GM23338 (cell line): Measurements from ENCODE around the gene OR52W1. TPM values are rescaled to one million over a fixed set of nuclear protein-coding genes. Genes with fewer than 3 reads are reported as not detected.

Experiments
- ATAC-seq: fragments of 200-7000 bp; cut with Tn5 transposase; 3 replicates; pipeline ENCODE4 v1.9.1; 2020
- DNase-seq: peaks from one replicate; pipeline ENCODE4 v3.0.0-alpha.2; 2015; ENCODE audit warnings: low spot score
- H2AFZ ChIP-seq: fragments of 200-600 bp; sonication (generic); 2 replicates; pipeline ENCODE4 v1.8.0; 2016; ENCODE audit warnings: antibody characterized with exemption, mild to moderate bottlenecking, moderate library complexity
- H3F3A ChIP-seq: fragments of 200-600 bp; sonication (generic); replicated peaks from 2 replicates; pipeline ENCODE4 v1.8.0; 2017; ENCODE audit warnings: antibody characterized with exemption, mixed run types, low read depth
- H3K27ac ChIP-seq: fragments of 200-600 bp; sonication (generic); 2 replicates; pipeline ENCODE4 v1.6.1; 2016; ENCODE audit warnings: low read depth
- H3K27me3 ChIP-seq: fragments of 200-600 bp; sonication (generic); 2 replicates; pipeline ENCODE4 v1.8.0; 2016; ENCODE audit warnings: mild to moderate bottlenecking, mixed run types, moderate library complexity; ENCODE audit not compliant: insufficient read depth
- H3K36me3 ChIP-seq: fragments of 200-600 bp; sonication (generic); 2 replicates; pipeline ENCODE4 v1.8.0; 2016; ENCODE audit warnings: mild to moderate bottlenecking; ENCODE audit not compliant: insufficient read depth
- H3K4me1 ChIP-seq: fragments of 200-600 bp; sonication (generic); 2 replicates; pipeline ENCODE4 v1.8.0; 2016; ENCODE audit warnings: mild to moderate bottlenecking, moderate library complexity; ENCODE audit not compliant: insufficient read depth
- H3K4me2 ChIP-seq: fragments of 200-600 bp; sonication (generic); 2 replicates; pipeline ENCODE4 v1.7.1; 2017; ENCODE audit warnings: mixed run types
- H3K4me3 ChIP-seq: fragments of 200-600 bp; sonication (generic); 2 replicates; pipeline ENCODE4 v1.6.1; 2016; ENCODE audit warnings: mixed run types
- H3K79me2 ChIP-seq: fragments of 200-600 bp; sonication (generic); replicated peaks from 2 replicates; pipeline ENCODE4 v1.8.0; 2017; ENCODE audit warnings: mild to moderate bottlenecking; ENCODE audit not compliant: insufficient read depth
- H3K9me2 ChIP-seq: fragments of 200-600 bp; sonication (generic); 2 replicates; pipeline ENCODE4 v1.8.0; 2017; ENCODE audit not compliant: insufficient read depth
- H4K20me1 ChIP-seq: fragments of 200-600 bp; sonication (generic); replicated peaks from 2 replicates; pipeline ENCODE4 v1.8.0; 2017; ENCODE audit warnings: mild to moderate bottlenecking; ENCODE audit not compliant: insufficient read depth
- H3K27ac Mint-ChIP-seq: 2 replicates; pipeline ENCODE4 v1.8.0; 2020; ENCODE audit warnings: inconsistent platforms, mild to moderate bottlenecking, moderate library complexity, mixed read lengths
- H3K27me3 Mint-ChIP-seq: 3 replicates; pipeline ENCODE4 v1.8.0; 2022; ENCODE audit warnings: low read depth, mild to moderate bottlenecking, moderate library complexity, mixed read lengths, inconsistent platforms; ENCODE audit not compliant: insufficient read depth, poor library complexity
- H3K36me3 Mint-ChIP-seq: 3 replicates; pipeline ENCODE4 v1.8.0; 2021; ENCODE audit warnings: low read depth, mild to moderate bottlenecking, inconsistent platforms, moderate library complexity, mixed read lengths
- H3K4me1 Mint-ChIP-seq: 3 replicates; pipeline ENCODE4 v1.8.0; 2020; ENCODE audit warnings: mild to moderate bottlenecking, inconsistent platforms, mixed read lengths
- H3K4me3 Mint-ChIP-seq: 3 replicates; pipeline ENCODE4 v1.8.0; 2021; ENCODE audit warnings: moderate library complexity, mild to moderate bottlenecking, inconsistent platforms, mixed read lengths
- H3K9me3 Mint-ChIP-seq: 3 replicates; pipeline ENCODE4 v1.8.0; 2020; ENCODE audit warnings: moderate library complexity, mild to moderate bottlenecking, inconsistent platforms, mixed read lengths
- CREB1 ChIP-seq: fragments of 250-450 bp; sonication (Bioruptor Pico); IDR thresholded peaks from 2 replicates; pipeline ENCODE4 v1.5.0; 2020; ENCODE audit warnings: low read depth, mild to moderate bottlenecking, moderate library complexity
- CTCF ChIP-seq, 2 experiments: fragments of 200-600 bp in 1 of 2; sonication (generic) in 1 of 2; conservative IDR thresholded peaks; 2 replicates each; pipeline versions ENCODE4 v1.5.1 to v1.6.1; 2016 to 2017; ENCODE audit warnings: antibody characterized with exemption in 2 of 2, low read depth in 2 of 2, mild to moderate bottlenecking in 2 of 2, moderate library complexity in 1 of 2
- ETS1 ChIP-seq: IDR thresholded peaks from 2 replicates; pipeline ENCODE4 v1.6.1; 2016; ENCODE audit warnings: antibody characterized with exemption
- EZH2 ChIP-seq: fragments of 200-600 bp; sonication (generic); IDR thresholded peaks from one replicate; pipeline ENCODE4 v1.8.0; 2017; ENCODE audit warnings: antibody characterized with exemption, mild to moderate bottlenecking, low read depth; ENCODE audit not compliant: unreplicated experiment
- EZH2phosphoT487 ChIP-seq: fragments of 200-600 bp; sonication (generic); IDR thresholded peaks from one replicate; pipeline ENCODE4 v1.8.1; 2018; ENCODE audit warnings: antibody characterized with exemption; ENCODE audit not compliant: unreplicated experiment
- JUNB ChIP-seq: IDR thresholded peaks from one replicate; pipeline ENCODE4 v1.6.1; 2016; ENCODE audit warnings: antibody characterized with exemption; ENCODE audit not compliant: unreplicated experiment
- NANOG ChIP-seq: IDR thresholded peaks from 2 replicates; pipeline ENCODE4 v1.6.1; 2016; ENCODE audit warnings: antibody characterized with exemption, borderline replicate concordance
- POLR2AphosphoS5 ChIP-seq: IDR thresholded peaks from 2 replicates; pipeline ENCODE4 v1.6.1; 2016; ENCODE audit warnings: antibody characterized with exemption, low read depth
- REST ChIP-seq: IDR thresholded peaks from one replicate; pipeline ENCODE4 v1.6.1; 2018; ENCODE audit warnings: antibody characterized with exemption; ENCODE audit not compliant: unreplicated experiment
- STAT1 ChIP-seq: IDR thresholded peaks from one replicate; pipeline ENCODE4 v1.6.1; 2016; ENCODE audit warnings: antibody characterized with exemption; ENCODE audit not compliant: unreplicated experiment
- ZNF114 ChIP-seq: fragments of 250-450 bp; sonication (Bioruptor Pico); IDR thresholded peaks from 2 replicates; pipeline ENCODE4 v1.5.0; 2020; ENCODE audit warnings: mild to moderate bottlenecking, moderate library complexity
- ZNF331 ChIP-seq: fragments of 250-450 bp; sonication (Bioruptor Pico); IDR thresholded peaks from 2 replicates; pipeline ENCODE4 v1.5.0; 2020; ENCODE audit warnings: low read depth, mild to moderate bottlenecking, moderate library complexity
- polyA plus RNA-seq: library from polyadenylated mRNA; unstranded; fragments of >200 nt; fragmentation: Nextera tagmentation; extraction: Ambion mirVana; gene quantifications from 2 replicates; pipeline ENCODE4 v1.2.1, GENCODE V29; 2016
- total RNA-seq: library from RNA; depleted of rRNA; stranded (reverse); fragments of >200 nt; shearing (Covaris generic); gene quantifications from 2 replicates; pipeline ENCODE4 v1.2.3, GENCODE V29; 2014

OR52W1 gene
- total and polyA plus RNA-seq, 2 experiments from 2014 or later = not detected

DNA sequence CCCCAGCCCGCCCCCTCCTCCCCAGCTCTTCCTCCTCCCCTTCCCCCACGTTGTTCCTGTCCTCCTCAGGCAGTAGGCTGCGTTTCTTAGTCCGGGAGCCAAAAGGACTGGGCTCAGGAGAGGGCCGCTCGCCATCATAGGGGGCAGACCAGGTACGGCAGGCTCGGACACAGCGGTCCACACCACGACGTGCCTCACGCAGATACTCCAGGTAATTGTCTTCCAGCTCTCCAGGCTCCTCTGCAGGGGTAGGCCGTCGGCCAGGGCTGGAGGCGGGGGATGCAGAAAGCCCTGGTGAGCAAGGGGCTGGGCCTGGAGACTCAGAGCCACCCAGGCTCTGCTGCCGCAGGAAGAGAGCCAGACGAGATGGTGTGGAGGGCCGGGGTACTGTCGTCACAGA is 18.7 kb downstream of the OR52W1 start:
- Histone ChIP-seq H3F3A (no peaks in the 10 kb centered on the region), H3K4me1 (no peaks in the 10 kb centered on the region), H3K27me3 (no peaks in the 10 kb centered on the region), H2AFZ (no peak overlapping the region), H3K9me2 (no peaks in the 10 kb centered on the region), H4K20me1 (0 out of 2 replicates have a peak, but pooled peaks cover 3% of the 10 kb centered on the region), H3K4me2 (no peak overlapping the region), H3K27ac (no peak overlapping the region), H3K4me3 (no peak overlapping the region), H3K79me2 (no peaks in the 10 kb centered on the region), H3K36me3 (peaks cover 9% of the 10 kb centered on the region; the same call in 1 of the 2 replicates)
- H3K4me1 Mint-ChIP-seq = no peaks in the 10 kb centered on the region
- H3K9me3 Mint-ChIP-seq = no peaks in the 10 kb centered on the region
- no peaks in the 10 kb centered on the region for H3K27me3 Mint-ChIP-seq
- peaks cover 24% of the 10 kb centered on the region for H3K36me3 Mint-ChIP-seq
- H3K4me3 Mint-ChIP-seq = no peak overlapping the region
- no peak for ATAC-seq
- no peak for DNase-seq
- no peak for TF ChIP-seq ZNF331 (CRISPR knock-in tag)
- TF ChIP-seq CTCF (conservative IDR thresholded peaks at IDR 0.05; ENCODE audit: low read depth in 2 of 2) = no peak
- no peak for TF ChIP-seq EZH2
- TF ChIP-seq EZH2phosphoT487 = no peak
- TF ChIP-seq STAT1 = no peak
- no peak for TF ChIP-seq CREB1 (CRISPR knock-in tag)
- TF ChIP-seq NANOG = no peak
- TF ChIP-seq ETS1 = no peak
- no peak for TF ChIP-seq POLR2AphosphoS5
- no peak for TF ChIP-seq ZNF114 (CRISPR knock-in tag)
- no peak overlapping the region for H3K27ac Mint-ChIP-seq

DNA sequence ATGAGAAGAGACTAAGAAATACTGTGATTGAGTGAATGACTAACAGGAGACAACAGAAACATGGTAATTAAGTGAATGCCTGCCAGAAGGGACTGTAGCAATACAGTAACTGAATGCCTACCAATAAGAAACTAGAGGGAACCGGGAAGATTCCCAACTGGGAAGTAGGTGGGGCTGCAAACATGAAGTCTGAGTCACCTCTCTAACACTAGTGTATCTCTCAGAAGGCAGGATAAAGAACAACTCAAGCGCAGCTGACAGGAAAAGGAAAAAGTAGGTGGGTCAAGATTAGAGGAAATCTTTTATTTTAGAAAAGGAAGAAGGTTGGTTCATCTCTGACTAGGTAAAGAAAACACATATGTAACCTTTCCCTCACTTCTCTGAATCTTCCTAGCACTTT is 20.3 kb downstream of the OR52W1 start:
- Histone ChIP-seq H3K4me1 (no peaks in the 10 kb centered on the region), H3K4me3 (no peak overlapping the region), H4K20me1 (0 out of 2 replicates have a peak, but pooled peaks cover 3% of the 10 kb centered on the region), H3K4me2 (no peak overlapping the region), H3K79me2 (no peaks in the 10 kb centered on the region), H3K27me3 (no peaks in the 10 kb centered on the region), H2AFZ (no peak overlapping the region), H3F3A (no peaks in the 10 kb centered on the region), H3K36me3 (peaks cover 9% of the 10 kb centered on the region; the same call in 1 of the 2 replicates), H3K27ac (no peak overlapping the region), H3K9me2 (no peaks in the 10 kb centered on the region)
- DNase-seq (no peak), ATAC-seq (no peak)
- Mint-ChIP-seq H3K27ac (no peak overlapping the region), H3K9me3 (no peaks in the 10 kb centered on the region), H3K27me3 (no peaks in the 10 kb centered on the region), H3K4me1 (no peaks in the 10 kb centered on the region), H3K4me3 (no peak overlapping the region), H3K36me3 (peaks cover 27% of the 10 kb centered on the region)
- TF ChIP-seq ZNF331 (CRISPR knock-in tag) (no peak), ETS1 (no peak), JUNB (no peak), STAT1 (no peak), EZH2phosphoT487 (no peak), ZNF114 (CRISPR knock-in tag) (no peak), CTCF (conservative IDR thresholded peaks at IDR 0.05; ENCODE audit: low read depth in 2 of 2) (no peak), REST (no peak)
